GM23338 (cell line): ENCODE measurements around the gene HSH2D. TPM values are rescaled to one million over a fixed set of nuclear protein-coding genes. Genes with fewer than 3 reads are reported as not detected.

Experiments used
- ATAC-seq: fragments of 200-7000 bp; cut with Tn5 transposase; 3 replicates; pipeline ENCODE4 v1.9.1; 2020
- DNase-seq: peaks from one replicate; pipeline ENCODE4 v3.0.0-alpha.2; 2015; ENCODE audit warnings: low spot score
- H2AFZ ChIP-seq: fragments of 200-600 bp; sonication (generic); 2 replicates; pipeline ENCODE4 v1.8.0; 2016; ENCODE audit warnings: antibody characterized with exemption, mild to moderate bottlenecking, moderate library complexity
- H3F3A ChIP-seq: fragments of 200-600 bp; sonication (generic); replicated peaks from 2 replicates; pipeline ENCODE4 v1.8.0; 2017; ENCODE audit warnings: antibody characterized with exemption, mixed run types, low read depth
- H3K27ac ChIP-seq: fragments of 200-600 bp; sonication (generic); 2 replicates; pipeline ENCODE4 v1.6.1; 2016; ENCODE audit warnings: low read depth
- H3K27me3 ChIP-seq: fragments of 200-600 bp; sonication (generic); 2 replicates; pipeline ENCODE4 v1.8.0; 2016; ENCODE audit warnings: mild to moderate bottlenecking, mixed run types, moderate library complexity; ENCODE audit not compliant: insufficient read depth
- H3K36me3 ChIP-seq: fragments of 200-600 bp; sonication (generic); 2 replicates; pipeline ENCODE4 v1.8.0; 2016; ENCODE audit warnings: mild to moderate bottlenecking; ENCODE audit not compliant: insufficient read depth
- H3K4me1 ChIP-seq: fragments of 200-600 bp; sonication (generic); 2 replicates; pipeline ENCODE4 v1.8.0; 2016; ENCODE audit warnings: mild to moderate bottlenecking, moderate library complexity; ENCODE audit not compliant: insufficient read depth
- H3K4me2 ChIP-seq: fragments of 200-600 bp; sonication (generic); 2 replicates; pipeline ENCODE4 v1.7.1; 2017; ENCODE audit warnings: mixed run types
- H3K4me3 ChIP-seq: fragments of 200-600 bp; sonication (generic); 2 replicates; pipeline ENCODE4 v1.6.1; 2016; ENCODE audit warnings: mixed run types
- H3K79me2 ChIP-seq: fragments of 200-600 bp; sonication (generic); replicated peaks from 2 replicates; pipeline ENCODE4 v1.8.0; 2017; ENCODE audit warnings: mild to moderate bottlenecking; ENCODE audit not compliant: insufficient read depth
- H3K9me2 ChIP-seq: fragments of 200-600 bp; sonication (generic); 2 replicates; pipeline ENCODE4 v1.8.0; 2017; ENCODE audit not compliant: insufficient read depth
- H4K20me1 ChIP-seq: fragments of 200-600 bp; sonication (generic); replicated peaks from 2 replicates; pipeline ENCODE4 v1.8.0; 2017; ENCODE audit warnings: mild to moderate bottlenecking; ENCODE audit not compliant: insufficient read depth
- H3K27ac Mint-ChIP-seq: 2 replicates; pipeline ENCODE4 v1.8.0; 2020; ENCODE audit warnings: inconsistent platforms, mild to moderate bottlenecking, moderate library complexity, mixed read lengths
- H3K27me3 Mint-ChIP-seq: 3 replicates; pipeline ENCODE4 v1.8.0; 2022; ENCODE audit warnings: low read depth, mild to moderate bottlenecking, moderate library complexity, mixed read lengths, inconsistent platforms; ENCODE audit not compliant: insufficient read depth, poor library complexity
- H3K36me3 Mint-ChIP-seq: 3 replicates; pipeline ENCODE4 v1.8.0; 2021; ENCODE audit warnings: low read depth, mild to moderate bottlenecking, inconsistent platforms, moderate library complexity, mixed read lengths
- H3K4me1 Mint-ChIP-seq: 3 replicates; pipeline ENCODE4 v1.8.0; 2020; ENCODE audit warnings: mild to moderate bottlenecking, inconsistent platforms, mixed read lengths
- H3K4me3 Mint-ChIP-seq: 3 replicates; pipeline ENCODE4 v1.8.0; 2021; ENCODE audit warnings: moderate library complexity, mild to moderate bottlenecking, inconsistent platforms, mixed read lengths
- H3K9me3 Mint-ChIP-seq: 3 replicates; pipeline ENCODE4 v1.8.0; 2020; ENCODE audit warnings: moderate library complexity, mild to moderate bottlenecking, inconsistent platforms, mixed read lengths
- CREB1 ChIP-seq: fragments of 250-450 bp; sonication (Bioruptor Pico); IDR thresholded peaks from 2 replicates; pipeline ENCODE4 v1.5.0; 2020; ENCODE audit warnings: low read depth, mild to moderate bottlenecking, moderate library complexity
- EZH2 ChIP-seq: fragments of 200-600 bp; sonication (generic); IDR thresholded peaks from one replicate; pipeline ENCODE4 v1.8.0; 2017; ENCODE audit warnings: antibody characterized with exemption, mild to moderate bottlenecking, low read depth; ENCODE audit not compliant: unreplicated experiment
- EZH2phosphoT487 ChIP-seq: fragments of 200-600 bp; sonication (generic); IDR thresholded peaks from one replicate; pipeline ENCODE4 v1.8.1; 2018; ENCODE audit warnings: antibody characterized with exemption; ENCODE audit not compliant: unreplicated experiment
- JUNB ChIP-seq: IDR thresholded peaks from one replicate; pipeline ENCODE4 v1.6.1; 2016; ENCODE audit warnings: antibody characterized with exemption; ENCODE audit not compliant: unreplicated experiment
- NANOG ChIP-seq: IDR thresholded peaks from 2 replicates; pipeline ENCODE4 v1.6.1; 2016; ENCODE audit warnings: antibody characterized with exemption, borderline replicate concordance
- STAT1 ChIP-seq: IDR thresholded peaks from one replicate; pipeline ENCODE4 v1.6.1; 2016; ENCODE audit warnings: antibody characterized with exemption; ENCODE audit not compliant: unreplicated experiment
- ZNF114 ChIP-seq: fragments of 250-450 bp; sonication (Bioruptor Pico); IDR thresholded peaks from 2 replicates; pipeline ENCODE4 v1.5.0; 2020; ENCODE audit warnings: mild to moderate bottlenecking, moderate library complexity
- ZNF331 ChIP-seq: fragments of 250-450 bp; sonication (Bioruptor Pico); IDR thresholded peaks from 2 replicates; pipeline ENCODE4 v1.5.0; 2020; ENCODE audit warnings: low read depth, mild to moderate bottlenecking, moderate library complexity
- polyA plus RNA-seq: library from polyadenylated mRNA; unstranded; fragments of >200 nt; fragmentation: Nextera tagmentation; extraction: Ambion mirVana; gene quantifications from 2 replicates; pipeline ENCODE4 v1.2.1, GENCODE V29; 2016
- total RNA-seq: library from RNA; depleted of rRNA; stranded (reverse); fragments of >200 nt; shearing (Covaris generic); gene quantifications from 2 replicates; pipeline ENCODE4 v1.2.3, GENCODE V29; 2014
- TF ChIP-seq, protein P1 (sequence below): fragments of 250-450 bp; sonication (Bioruptor Pico); IDR thresholded peaks from 2 replicates; pipeline ENCODE4 v1.5.0; 2020; ENCODE audit warnings: mild to moderate bottlenecking, moderate library complexity
- TF ChIP-seq, protein P2 (sequence below), 2 experiments: fragments of 200-600 bp in 1 of 2; sonication (generic) in 1 of 2; conservative IDR thresholded peaks; 2 replicates each; pipeline versions ENCODE4 v1.5.1 to v1.6.1; 2016 to 2017; ENCODE audit warnings: antibody characterized with exemption in 2 of 2, low read depth in 2 of 2, mild to moderate bottlenecking in 2 of 2, moderate library complexity in 1 of 2
- TF ChIP-seq, protein P3 (sequence below): IDR thresholded peaks from one replicate; pipeline ENCODE4 v1.6.1; 2018; ENCODE audit warnings: antibody characterized with exemption; ENCODE audit not compliant: unreplicated experiment
- TF ChIP-seq, protein P4 (sequence below): IDR thresholded peaks from 2 replicates; pipeline ENCODE4 v1.6.1; 2016; ENCODE audit warnings: antibody characterized with exemption

Gene HSH2D
- total and polyA plus RNA-seq, 2 experiments from 2014 or later: 0.81 to 1.4 TPM

DNA sequence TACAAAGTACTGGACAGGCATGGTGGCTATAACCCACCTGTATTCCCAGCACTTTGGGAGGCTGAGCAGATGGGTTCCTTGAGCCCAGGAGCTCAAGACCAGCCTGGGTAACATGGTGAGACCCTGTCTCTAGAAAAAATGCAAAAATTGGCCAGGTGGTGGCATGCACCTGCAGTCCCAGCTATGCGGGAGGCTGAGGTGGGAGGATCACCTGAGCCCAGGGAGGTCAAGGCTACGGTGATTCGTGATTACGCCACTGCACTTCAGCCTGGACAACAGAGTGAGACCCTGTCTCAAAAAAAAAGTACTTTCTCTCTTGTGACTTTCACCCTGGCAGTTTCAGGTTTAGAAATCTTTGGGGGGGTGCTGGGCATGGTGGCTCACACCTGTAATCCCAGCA lies 43.0 kb upstream of the HSH2D start:
- H4K20me1 ChIP-seq: 0 out of 2 replicates have a peak, but pooled peaks cover 10% of the 10 kb centered on the region
- H3K4me1 ChIP-seq: no peaks in the 10 kb centered on the region
- H3K27ac ChIP-seq: no peak overlapping the region
- H3K27me3 ChIP-seq: no peaks in the 10 kb centered on the region
- Mint-ChIP-seq H3K36me3 (peaks cover 76% of the 10 kb centered on the region), H3K4me3 (no peak overlapping the region), H3K27ac (no peak overlapping the region), H3K9me3 (no peaks in the 10 kb centered on the region; the same call in 2 of the 3 replicates), H3K27me3 (peaks cover 6% of the 10 kb centered on the region), H3K4me1 (no peaks in the 10 kb centered on the region)
- no peak overlapping the region for H3K4me3 ChIP-seq
- H3K36me3 ChIP-seq: peaks cover 48% of the 10 kb centered on the region
- DNase-seq (no peak), ATAC-seq (no peak)
- no peaks in the 10 kb centered on the region for H3F3A ChIP-seq
- no peak overlapping the region for H3K4me2 ChIP-seq
- H3K9me2 ChIP-seq: no peaks in the 10 kb centered on the region
- TF ChIP-seq CREB1 (CRISPR knock-in tag) (no peak), EZH2phosphoT487 (no peak), JUNB (no peak), EZH2 (no peak), ZNF114 (CRISPR knock-in tag) (no peak), ZNF331 (CRISPR knock-in tag) (no peak), STAT1 (no peak), NANOG (no peak)
- TF ChIP-seq, protein P1, sequence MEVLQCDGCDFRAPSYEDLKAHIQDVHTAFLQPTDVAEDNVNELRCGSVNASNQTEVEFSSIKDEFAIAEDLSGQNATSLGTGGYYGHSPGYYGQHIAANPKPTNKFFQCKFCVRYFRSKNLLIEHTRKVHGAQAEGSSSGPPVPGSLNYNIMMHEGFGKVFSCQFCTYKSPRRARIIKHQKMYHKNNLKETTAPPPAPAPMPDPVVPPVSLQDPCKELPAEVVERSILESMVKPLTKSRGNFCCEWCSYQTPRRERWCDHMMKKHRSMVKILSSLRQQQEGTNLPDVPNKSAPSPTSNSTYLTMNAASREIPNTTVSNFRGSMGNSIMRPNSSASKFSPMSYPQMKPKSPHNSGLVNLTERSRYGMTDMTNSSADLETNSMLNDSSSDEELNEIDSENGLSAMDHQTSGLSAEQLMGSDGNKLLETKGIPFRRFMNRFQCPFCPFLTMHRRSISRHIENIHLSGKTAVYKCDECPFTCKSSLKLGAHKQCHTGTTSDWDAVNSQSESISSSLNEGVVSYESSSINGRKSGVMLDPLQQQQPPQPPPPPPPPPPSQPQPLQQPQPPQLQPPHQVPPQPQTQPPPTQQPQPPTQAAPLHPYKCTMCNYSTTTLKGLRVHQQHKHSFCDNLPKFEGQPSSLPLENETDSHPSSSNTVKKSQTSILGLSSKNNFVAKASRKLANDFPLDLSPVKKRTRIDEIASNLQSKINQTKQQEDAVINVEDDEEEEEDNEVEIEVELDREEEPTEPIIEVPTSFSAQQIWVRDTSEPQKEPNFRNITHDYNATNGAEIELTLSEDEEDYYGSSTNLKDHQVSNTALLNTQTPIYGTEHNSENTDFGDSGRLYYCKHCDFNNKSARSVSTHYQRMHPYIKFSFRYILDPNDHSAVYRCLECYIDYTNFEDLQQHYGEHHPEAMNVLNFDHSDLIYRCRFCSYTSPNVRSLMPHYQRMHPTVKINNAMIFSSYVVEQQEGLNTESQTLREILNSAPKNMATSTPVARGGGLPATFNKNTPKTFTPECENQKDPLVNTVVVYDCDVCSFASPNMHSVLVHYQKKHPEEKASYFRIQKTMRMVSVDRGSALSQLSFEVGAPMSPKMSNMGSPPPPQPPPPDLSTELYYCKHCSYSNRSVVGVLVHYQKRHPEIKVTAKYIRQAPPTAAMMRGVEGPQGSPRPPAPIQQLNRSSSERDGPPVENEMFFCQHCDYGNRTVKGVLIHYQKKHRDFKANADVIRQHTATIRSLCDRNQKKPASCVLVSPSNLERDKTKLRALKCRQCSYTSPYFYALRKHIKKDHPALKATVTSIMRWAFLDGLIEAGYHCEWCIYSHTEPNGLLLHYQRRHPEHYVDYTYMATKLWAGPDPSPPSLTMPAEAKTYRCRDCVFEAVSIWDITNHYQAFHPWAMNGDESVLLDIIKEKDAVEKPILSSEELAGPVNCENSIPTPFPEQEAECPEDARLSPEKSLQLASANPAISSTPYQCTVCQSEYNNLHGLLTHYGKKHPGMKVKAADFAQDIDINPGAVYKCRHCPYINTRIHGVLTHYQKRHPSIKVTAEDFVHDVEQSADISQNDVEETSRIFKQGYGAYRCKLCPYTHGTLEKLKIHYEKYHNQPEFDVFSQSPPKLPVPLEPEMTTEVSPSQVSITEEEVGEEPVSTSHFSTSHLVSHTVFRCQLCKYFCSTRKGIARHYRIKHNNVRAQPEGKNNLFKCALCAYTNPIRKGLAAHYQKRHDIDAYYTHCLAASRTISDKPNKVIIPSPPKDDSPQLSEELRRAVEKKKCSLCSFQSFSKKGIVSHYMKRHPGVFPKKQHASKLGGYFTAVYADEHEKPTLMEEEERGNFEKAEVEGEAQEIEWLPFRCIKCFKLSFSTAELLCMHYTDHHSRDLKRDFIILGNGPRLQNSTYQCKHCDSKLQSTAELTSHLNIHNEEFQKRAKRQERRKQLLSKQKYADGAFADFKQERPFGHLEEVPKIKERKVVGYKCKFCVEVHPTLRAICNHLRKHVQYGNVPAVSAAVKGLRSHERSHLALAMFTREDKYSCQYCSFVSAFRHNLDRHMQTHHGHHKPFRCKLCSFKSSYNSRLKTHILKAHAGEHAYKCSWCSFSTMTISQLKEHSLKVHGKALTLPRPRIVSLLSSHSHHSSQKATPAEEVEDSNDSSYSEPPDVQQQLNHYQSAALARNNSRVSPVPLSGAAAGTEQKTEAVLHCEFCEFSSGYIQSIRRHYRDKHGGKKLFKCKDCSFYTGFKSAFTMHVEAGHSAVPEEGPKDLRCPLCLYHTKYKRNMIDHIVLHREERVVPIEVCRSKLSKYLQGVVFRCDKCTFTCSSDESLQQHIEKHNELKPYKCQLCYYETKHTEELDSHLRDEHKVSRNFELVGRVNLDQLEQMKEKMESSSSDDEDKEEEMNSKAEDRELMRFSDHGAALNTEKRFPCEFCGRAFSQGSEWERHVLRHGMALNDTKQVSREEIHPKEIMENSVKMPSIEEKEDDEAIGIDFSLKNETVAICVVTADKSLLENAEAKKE: no peak
- TF ChIP-seq, protein P2, sequence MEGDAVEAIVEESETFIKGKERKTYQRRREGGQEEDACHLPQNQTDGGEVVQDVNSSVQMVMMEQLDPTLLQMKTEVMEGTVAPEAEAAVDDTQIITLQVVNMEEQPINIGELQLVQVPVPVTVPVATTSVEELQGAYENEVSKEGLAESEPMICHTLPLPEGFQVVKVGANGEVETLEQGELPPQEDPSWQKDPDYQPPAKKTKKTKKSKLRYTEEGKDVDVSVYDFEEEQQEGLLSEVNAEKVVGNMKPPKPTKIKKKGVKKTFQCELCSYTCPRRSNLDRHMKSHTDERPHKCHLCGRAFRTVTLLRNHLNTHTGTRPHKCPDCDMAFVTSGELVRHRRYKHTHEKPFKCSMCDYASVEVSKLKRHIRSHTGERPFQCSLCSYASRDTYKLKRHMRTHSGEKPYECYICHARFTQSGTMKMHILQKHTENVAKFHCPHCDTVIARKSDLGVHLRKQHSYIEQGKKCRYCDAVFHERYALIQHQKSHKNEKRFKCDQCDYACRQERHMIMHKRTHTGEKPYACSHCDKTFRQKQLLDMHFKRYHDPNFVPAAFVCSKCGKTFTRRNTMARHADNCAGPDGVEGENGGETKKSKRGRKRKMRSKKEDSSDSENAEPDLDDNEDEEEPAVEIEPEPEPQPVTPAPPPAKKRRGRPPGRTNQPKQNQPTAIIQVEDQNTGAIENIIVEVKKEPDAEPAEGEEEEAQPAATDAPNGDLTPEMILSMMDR (conservative IDR thresholded peaks at IDR 0.05; ENCODE audit: low read depth in 2 of 2): no peak
- TF ChIP-seq, protein P3, sequence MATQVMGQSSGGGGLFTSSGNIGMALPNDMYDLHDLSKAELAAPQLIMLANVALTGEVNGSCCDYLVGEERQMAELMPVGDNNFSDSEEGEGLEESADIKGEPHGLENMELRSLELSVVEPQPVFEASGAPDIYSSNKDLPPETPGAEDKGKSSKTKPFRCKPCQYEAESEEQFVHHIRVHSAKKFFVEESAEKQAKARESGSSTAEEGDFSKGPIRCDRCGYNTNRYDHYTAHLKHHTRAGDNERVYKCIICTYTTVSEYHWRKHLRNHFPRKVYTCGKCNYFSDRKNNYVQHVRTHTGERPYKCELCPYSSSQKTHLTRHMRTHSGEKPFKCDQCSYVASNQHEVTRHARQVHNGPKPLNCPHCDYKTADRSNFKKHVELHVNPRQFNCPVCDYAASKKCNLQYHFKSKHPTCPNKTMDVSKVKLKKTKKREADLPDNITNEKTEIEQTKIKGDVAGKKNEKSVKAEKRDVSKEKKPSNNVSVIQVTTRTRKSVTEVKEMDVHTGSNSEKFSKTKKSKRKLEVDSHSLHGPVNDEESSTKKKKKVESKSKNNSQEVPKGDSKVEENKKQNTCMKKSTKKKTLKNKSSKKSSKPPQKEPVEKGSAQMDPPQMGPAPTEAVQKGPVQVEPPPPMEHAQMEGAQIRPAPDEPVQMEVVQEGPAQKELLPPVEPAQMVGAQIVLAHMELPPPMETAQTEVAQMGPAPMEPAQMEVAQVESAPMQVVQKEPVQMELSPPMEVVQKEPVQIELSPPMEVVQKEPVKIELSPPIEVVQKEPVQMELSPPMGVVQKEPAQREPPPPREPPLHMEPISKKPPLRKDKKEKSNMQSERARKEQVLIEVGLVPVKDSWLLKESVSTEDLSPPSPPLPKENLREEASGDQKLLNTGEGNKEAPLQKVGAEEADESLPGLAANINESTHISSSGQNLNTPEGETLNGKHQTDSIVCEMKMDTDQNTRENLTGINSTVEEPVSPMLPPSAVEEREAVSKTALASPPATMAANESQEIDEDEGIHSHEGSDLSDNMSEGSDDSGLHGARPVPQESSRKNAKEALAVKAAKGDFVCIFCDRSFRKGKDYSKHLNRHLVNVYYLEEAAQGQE: no peak
- TF ChIP-seq, protein P4, sequence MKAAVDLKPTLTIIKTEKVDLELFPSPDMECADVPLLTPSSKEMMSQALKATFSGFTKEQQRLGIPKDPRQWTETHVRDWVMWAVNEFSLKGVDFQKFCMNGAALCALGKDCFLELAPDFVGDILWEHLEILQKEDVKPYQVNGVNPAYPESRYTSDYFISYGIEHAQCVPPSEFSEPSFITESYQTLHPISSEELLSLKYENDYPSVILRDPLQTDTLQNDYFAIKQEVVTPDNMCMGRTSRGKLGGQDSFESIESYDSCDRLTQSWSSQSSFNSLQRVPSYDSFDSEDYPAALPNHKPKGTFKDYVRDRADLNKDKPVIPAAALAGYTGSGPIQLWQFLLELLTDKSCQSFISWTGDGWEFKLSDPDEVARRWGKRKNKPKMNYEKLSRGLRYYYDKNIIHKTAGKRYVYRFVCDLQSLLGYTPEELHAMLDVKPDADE: no peak
- H2AFZ ChIP-seq: no peak overlapping the region
- 0 out of 2 replicates have a peak, but pooled peaks cover 4% of the 10 kb centered on the region for H3K79me2 ChIP-seq
